Sigmoid colon (tissue), 7 donors: ENCODE data around the gene TMEM88. TPM values are rescaled to one million over a fixed set of nuclear protein-coding genes. Genes with fewer than 3 reads are reported as not detected.

ENCODE experiments used
- DNase-seq: peaks from one replicate; pipeline ENCODE4 v3.0.0-alpha.2; 2019
- H3K27ac ChIP-seq, 4 donors: fragments of 200-600 bp; sonication (generic); one replicate each; pipeline ENCODE4 v1.5.1; 2016 to 2019; ENCODE audit warnings: mild to moderate bottlenecking in 1 of 4
- H3K27me3 ChIP-seq, 3 donors: fragments of 200-600 bp; sonication (generic); one replicate each; pipeline ENCODE4 v1.5.1; 2019; ENCODE audit warnings: mild to moderate bottlenecking in 1 of 3
- H3K36me3 ChIP-seq, 4 donors: fragments of 200-600 bp; sonication (generic); one replicate each; pipeline ENCODE4 v1.5.1; 2016 to 2019
- H3K4me1 ChIP-seq, 4 donors: fragments of 200-600 bp; sonication (generic); one replicate each; pipeline ENCODE4 v1.5.1; 2017 to 2019
- H3K4me3 ChIP-seq, 4 donors: fragments of 200-600 bp; sonication (generic); one replicate each; pipeline ENCODE4 v1.5.1; 2017 to 2019; ENCODE audit warnings: mild to moderate bottlenecking in 2 of 4, moderate library complexity in 1 of 4
- H3K9me3 ChIP-seq, 4 donors: fragments of 200-600 bp in 3 of 4; sonication (generic) in 3 of 4; one replicate each; pipeline versions ENCODE4 v1.5.1 to v1.6.1; 2013 to 2019
- CTCF ChIP-seq, 4 experiments: fragments of 450-650 bp in 3 of 4; fragments of 200-600 bp in 1 of 4; IDR thresholded peaks; one replicate each; pipeline ENCODE4 v1.5.1; 2016 to 2019; ENCODE audit warnings: antibody characterized with exemption in 4 of 4, mild to moderate bottlenecking in 3 of 4, moderate library complexity in 2 of 4
- EP300 ChIP-seq, 4 donors: sonication (generic); formaldehyde crosslinking; IDR thresholded peaks; one replicate each; pipeline ENCODE4 v1.6.1; 2017; ENCODE audit warnings: antibody characterized with exemption in 4 of 4
- POLR2A ChIP-seq, 2 donors: fragments of 450-650 bp; IDR thresholded peaks; one replicate each; pipeline ENCODE4 v1.6.1; 2016; ENCODE audit warnings: antibody characterized with exemption in 2 of 2, mild to moderate bottlenecking in 2 of 2, moderate library complexity in 2 of 2
- POLR2AphosphoS5 ChIP-seq, 4 donors: sonication (generic); formaldehyde crosslinking; IDR thresholded peaks; one replicate each; pipeline ENCODE4 v1.6.1; 2017; ENCODE audit warnings: antibody characterized with exemption in 4 of 4
- WGBS, 2 donors: extraction: QIAGEN DNeasy Blood & Tissue Kit; methylation state at CpG; one replicate each; pipeline ENCODE4 v1.1.7; 2013; 5-methylcytosine and 5-hydroxymethylcytosine counted together
- intact Hi-C: fragments of 100-400 bp; cut with DNase I; formaldehyde crosslinking; loops from one replicate; pipeline ENCODE4 v1.15.1; 2023
- polyA plus RNA-seq, 3 donors: library from polyadenylated mRNA; stranded (reverse); fragments of 200-250 nt; gene quantifications; one replicate each; pipeline ENCODE4 v1.2.3, GENCODE V29; 2013
- total RNA-seq, 4 donors: library from RNA; depleted of rRNA; stranded (reverse); fragments of >200 nt; gene quantifications; one replicate each; pipeline ENCODE4 v1.1.0, GENCODE V29; 2016
- donor health status: healthy with polysubstance abuse.
- donor health status: Bipolar disorder and iron deficiency.
- donor health status: healthy.

The TMEM88 gene
- total and polyA plus RNA-seq, 7 donors = 2.4 to 19.9 (median 10.0) TPM

GRCh38 chr17:7811251-7811650 is 43.6 kb upstream of the TMEM88 start:
- no peak for DNase-seq
- intact Hi-C loops = no loop called here
- TF ChIP-seq CTCF (IDR thresholded peaks at IDR 0.05) (no peak), EP300 (IDR thresholded peaks at IDR 0.05) (no peak), POLR2A (IDR thresholded peaks at IDR 0.05) (no peak), POLR2AphosphoS5 (IDR thresholded peaks at IDR 0.05) (no peak)
- Histone ChIP-seq H3K9me3 (no peaks in the 10 kb centered on the region), H3K27me3 (peaks cover 0 to 5% (median 0%) of the 10 kb centered on the region in 3 donors), H3K36me3 (no peaks in the 10 kb centered on the region), H3K4me1 (no peaks in the 10 kb centered on the region), H3K27ac (no peak overlapping the region), H3K4me3 (no peak overlapping the region)
- WGBS, 2 donors = 82 to 90% methylated on average over 3 of the region's 3 CpGs

DNA sequence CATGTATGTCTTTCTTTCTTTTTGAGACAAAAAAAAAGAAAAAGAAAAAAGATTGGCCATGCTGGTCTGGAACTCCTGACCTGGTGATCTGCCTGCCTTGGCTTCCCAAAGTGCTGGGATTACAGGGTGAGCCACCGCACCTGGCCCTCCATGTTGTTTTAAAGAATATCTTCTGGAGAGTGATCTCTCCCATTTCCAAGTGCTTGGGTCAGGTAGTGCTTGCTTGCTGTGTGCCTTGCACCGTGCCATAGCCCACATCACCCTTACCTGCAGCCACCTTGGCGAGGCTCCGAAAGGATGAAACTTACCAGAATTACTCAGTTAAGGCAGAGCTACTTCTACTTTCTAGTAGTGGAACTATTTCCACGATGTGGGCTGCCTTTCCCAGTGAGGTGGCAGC is 39.9 kb upstream of the TMEM88 start:
- intact Hi-C loops = no loop called here
- WGBS, 2 donors = 93 to 95% methylated on average over 5 of the region's 5 CpGs
- TF ChIP-seq EP300 (IDR thresholded peaks at IDR 0.05) (no peak), POLR2A (IDR thresholded peaks at IDR 0.05) (no peak), POLR2AphosphoS5 (IDR thresholded peaks at IDR 0.05) (no peak), CTCF (IDR thresholded peaks at IDR 0.05) (no peak)

GRCh38 chr17:7816926-7817642 is 37.8 kb upstream of the TMEM88 start:
- Histone ChIP-seq H3K27ac (no peak overlapping the region), H3K36me3 (no peaks in the 10 kb centered on the region), H3K27me3 (no peaks in the 10 kb centered on the region), H3K9me3 (no peaks in the 10 kb centered on the region), H3K4me1 (no peaks in the 10 kb centered on the region), H3K4me3 (no peak overlapping the region)
- intact Hi-C loops = no loop called here
- 85 to 93% methylated on average over 10 of the region's 10 CpGs for WGBS, 2 donors
- TF ChIP-seq CTCF (IDR thresholded peaks at IDR 0.05) = no peak
- no peak for TF ChIP-seq EP300 (IDR thresholded peaks at IDR 0.05)
- no peak for TF ChIP-seq POLR2A (IDR thresholded peaks at IDR 0.05)
- TF ChIP-seq POLR2AphosphoS5 (IDR thresholded peaks at IDR 0.05) = no peak
- no peak for DNase-seq

More for the DNA sequence above, 39.9 kb upstream of the TMEM88 start:
- DNase-seq = no peak
- no peak overlapping the region for H3K4me3 ChIP-seq
- no peaks in the 10 kb centered on the region for H3K36me3 ChIP-seq
- no peaks in the 10 kb centered on the region for H3K27me3 ChIP-seq
- no peak overlapping the region for H3K27ac ChIP-seq
- H3K9me3 ChIP-seq = no peaks in the 10 kb centered on the region
- H3K4me1 ChIP-seq = no peaks in the 10 kb centered on the region

- TF ChIP-seq CTCF (IDR thresholded peaks at IDR 0.05) (no peak), POLR2AphosphoS5 (IDR thresholded peaks at IDR 0.05) (no peak), POLR2A (IDR thresholded peaks at IDR 0.05) (no peak)
- no peak overlapping the region for H3K27ac ChIP-seq
- no peak for DNase-seq
- WGBS, 2 donors = 87 to 91% methylated on average over 9 of the region's 9 CpGs
- no peaks in the 10 kb centered on the region for H3K27me3 ChIP-seq
- H3K36me3 ChIP-seq = no peaks in the 10 kb centered on the region
- H3K9me3 ChIP-seq = no peaks in the 10 kb centered on the region
- H3K4me3 ChIP-seq = no peak overlapping the region
- no peaks in the 10 kb centered on the region for H3K4me1 ChIP-seq
- intact Hi-C loops = no loop called here
Measured at GRCh38 chr17:7817643-7817964, 37.3 kb upstream of the TMEM88 start.

- no peaks in the 10 kb centered on the region for H3K4me1 ChIP-seq
- 89 to 91% methylated on average over 10 of the region's 10 CpGs for WGBS, 2 donors
- H3K36me3 ChIP-seq = no peaks in the 10 kb centered on the region
- no peak overlapping the region for H3K27ac ChIP-seq
- intact Hi-C loops = no loop called here
- DNase-seq = no peak
- no peak for TF ChIP-seq EP300 (IDR thresholded peaks at IDR 0.05)
- no peak for TF ChIP-seq POLR2A (IDR thresholded peaks at IDR 0.05)
- no peak for TF ChIP-seq CTCF (IDR thresholded peaks at IDR 0.05)
- TF ChIP-seq POLR2AphosphoS5 (IDR thresholded peaks at IDR 0.05) = no peak
- no peak overlapping the region for H3K4me3 ChIP-seq
- H3K27me3 ChIP-seq = no peaks in the 10 kb centered on the region
- H3K9me3 ChIP-seq = no peaks in the 10 kb centered on the region
Measured at GRCh38 chr17:7818026-7818425, 36.8 kb upstream of the TMEM88 start.
